Activated B cell treated with CpG ODN at 0.5 μM for 24 hours (primary cell): Measurements from ENCODE around the gene GPR63. TPM values are rescaled to one million over a fixed set of nuclear protein-coding genes. Genes with fewer than 3 reads are reported as not detected.

ENCODE experiments used
- ATAC-seq: fragments of 200-7000 bp; cut with Tn5 transposase; one replicate; pipeline ENCODE4 v1.10.0; 2021; ENCODE audit warnings: low read depth, mild to moderate bottlenecking, moderate library complexity
- CTCF ChIA-PET: fragments of 350-600 bp; sonication (Branson Sonifier 250); formaldehyde crosslinking; loops from one replicate; lab custom pipeline; 2021; ENCODE audit warnings: antibody characterized with exemption; lab: Charles Lee
- POLR2A ChIA-PET: fragments of 350-600 bp; sonication (Branson Sonifier 250); formaldehyde crosslinking; loops from one replicate; lab custom pipeline; 2021; ENCODE audit warnings: antibody characterized with exemption; lab: Charles Lee
- DNase-seq: peaks from one replicate; pipeline ENCODE4 v3.0.0; 2022
- H3K27ac Mint-ChIP-seq: one replicate; pipeline ENCODE4 v1.8.0; 2020; ENCODE audit warnings: mixed read lengths
- H3K27me3 Mint-ChIP-seq: one replicate; pipeline ENCODE4 v1.8.0; 2021; ENCODE audit warnings: mixed read lengths
- H3K36me3 Mint-ChIP-seq: one replicate; pipeline ENCODE4 v1.8.0; 2021; ENCODE audit warnings: low read depth, mixed read lengths
- H3K4me1 Mint-ChIP-seq: one replicate; pipeline ENCODE4 v1.8.0; 2021; ENCODE audit warnings: mixed read lengths
- H3K4me3 Mint-ChIP-seq: one replicate; pipeline ENCODE4 v1.8.0; 2020; ENCODE audit warnings: mild to moderate bottlenecking, mixed read lengths
- H3K9me3 Mint-ChIP-seq: one replicate; pipeline ENCODE4 v1.8.0; 2020; ENCODE audit warnings: mixed read lengths
- CTCF ChIP-seq: fragments of 200-600 bp; IDR thresholded peaks from one replicate; pipeline ENCODE4 v1.8.0; 2022; ENCODE audit warnings: antibody characterized with exemption, mild to moderate bottlenecking
- intact Hi-C: fragments of 100-400 bp; cut with micrococcal nuclease; formaldehyde crosslinking; loops from one replicate; pipeline ENCODE4 v1.15.1; 2024
- total RNA-seq: library from RNA; stranded (reverse); gene quantifications from 2 replicates; pipeline ENCODE4 v1.2.3, GENCODE V29; 2022

GPR63 gene
- total RNA-seq, 1 donor from 2014 or later, result 0.11 TPM

GRCh38 chr6:96826865-96827264, 10.4 kb downstream of the GPR63 start:
- intact Hi-C loops, result no loop called here
- ATAC-seq, result no peak

GRCh38 chr6:96823743-96824142, 13.5 kb downstream of the GPR63 start:
- ChIA-PET POLR2A (no interaction called here), CTCF (no interaction called here)
- peaks cover 1% of the 10 kb centered on the region for H3K9me3 Mint-ChIP-seq
- H3K27ac Mint-ChIP-seq, result no peak overlapping the region
- no peak overlapping the region for H3K4me3 Mint-ChIP-seq
- TF ChIP-seq CTCF, result no peak
- ATAC-seq, result no peak
- no peaks in the 10 kb centered on the region for H3K36me3 Mint-ChIP-seq
- H3K27me3 Mint-ChIP-seq, result peaks cover 6% of the 10 kb centered on the region
- DNase-seq, result no peak
- no peaks in the 10 kb centered on the region for H3K4me1 Mint-ChIP-seq
- intact Hi-C loops, result no loop called here

More at GRCh38 chr6:96826865-96827264, 10.4 kb downstream of the GPR63 start:
- Mint-ChIP-seq H3K27ac (no peak overlapping the region), H3K4me1 (no peaks in the 10 kb centered on the region), H3K4me3 (no peak overlapping the region), H3K27me3 (peaks cover 6% of the 10 kb centered on the region), H3K36me3 (no peaks in the 10 kb centered on the region), H3K9me3 (no peaks in the 10 kb centered on the region)
- ChIA-PET POLR2A (no interaction called here), CTCF (no interaction called here)
- DNase-seq, result no peak
- TF ChIP-seq CTCF, result no peak

GRCh38 chr6:96821034-96821433, 16.2 kb downstream of the GPR63 start:
- Mint-ChIP-seq H3K4me3 (no peak overlapping the region), H3K36me3 (no peaks in the 10 kb centered on the region), H3K27me3 (peaks cover 4% of the 10 kb centered on the region), H3K27ac (no peak overlapping the region), H3K9me3 (peaks cover 3% of the 10 kb centered on the region), H3K4me1 (no peaks in the 10 kb centered on the region)
- ATAC-seq (no peak), DNase-seq (no peak)
- ChIA-PET POLR2A (no interaction called here), CTCF (no interaction called here)
- no peak for TF ChIP-seq CTCF
- intact Hi-C loops, result no loop called here

GRCh38 chr6:96816301-96816817, 20.9 kb downstream of the GPR63 start:
- H3K27ac Mint-ChIP-seq, result no peak overlapping the region
- no peak overlapping the region for H3K4me3 Mint-ChIP-seq
- H3K9me3 Mint-ChIP-seq, result peaks cover 3% of the 10 kb centered on the region
- H3K4me1 Mint-ChIP-seq, result no peaks in the 10 kb centered on the region
- CTCF ChIA-PET, result no interaction called here
- no peaks in the 10 kb centered on the region for H3K36me3 Mint-ChIP-seq
- H3K27me3 Mint-ChIP-seq, result peaks cover 11% of the 10 kb centered on the region
- intact Hi-C loops, result no loop called here
- TF ChIP-seq CTCF, result no peak
- no peak for DNase-seq
- POLR2A ChIA-PET, result no interaction called here
- ATAC-seq, result no peak

GRCh38 chr6:96814625-96815024, 22.7 kb downstream of the GPR63 start:
- Mint-ChIP-seq H3K4me1 (no peaks in the 10 kb centered on the region), H3K9me3 (peaks cover 3% of the 10 kb centered on the region), H3K27ac (no peak overlapping the region), H3K4me3 (no peak overlapping the region), H3K27me3 (peaks cover 11% of the 10 kb centered on the region), H3K36me3 (no peaks in the 10 kb centered on the region)
- intact Hi-C loops, result no loop called here
- DNase-seq (no peak), ATAC-seq (no peak)
- no peak for TF ChIP-seq CTCF
- CTCF ChIA-PET, result no interaction called here
- POLR2A ChIA-PET, result no interaction called here
